K562 (cell line): Measurements from ENCODE around the gene SCFD2. TPM values are rescaled to one million over a fixed set of nuclear protein-coding genes. Genes with fewer than 3 reads are reported as not detected.
A peak's percentile ranks its signal among the peaks of the same experiment; 100 is the strongest.

Experiments used
- ASH1L ChIP-seq: fragments of 450-650 bp; IDR thresholded peaks from 2 replicates; pipeline ENCODE4 v1.6.1; 2018; ENCODE audit warnings: borderline replicate concordance, mild to moderate bottlenecking, low read depth; ENCODE audit not compliant: partially characterized antibody
- CBX2 ChIP-seq: fragments of 200-600 bp; sonication (generic); IDR thresholded peaks from one replicate; pipeline ENCODE4 v1.6.1; 2012; ENCODE audit warnings: mild to moderate bottlenecking, low read length, inconsistent platforms; ENCODE audit not compliant: insufficient read depth, poor library complexity, severe bottlenecking
- CHCHD3 ChIP-seq: fragments of 250-450 bp; sonication (Bioruptor Pico); IDR thresholded peaks from 2 replicates; pipeline ENCODE4 v2.1.2; 2022; ENCODE audit warnings: mild to moderate bottlenecking
- HDAC3 ChIP-seq: fragments of 450-650 bp; IDR thresholded peaks from 2 replicates; pipeline ENCODE4 v1.6.1; 2018; ENCODE audit warnings: borderline replicate concordance, mild to moderate bottlenecking, moderate library complexity; ENCODE audit not compliant: partially characterized antibody
- IFI16 ChIP-seq: fragments of 250-450 bp; sonication (Bioruptor Pico); IDR thresholded peaks from 2 replicates; pipeline ENCODE4 v2.1.2; 2022; ENCODE audit warnings: mild to moderate bottlenecking, inconsistent platforms
- KLF1 ChIP-seq: fragments of 450-650 bp; IDR thresholded peaks from 2 replicates; pipeline ENCODE4 v1.6.1; 2016; ENCODE audit warnings: missing genetic modification characterization, missing compliant biosample characterization
- KLF6 ChIP-seq: fragments of 250-450 bp; sonication (Bioruptor Pico); IDR thresholded peaks from 2 replicates; pipeline ENCODE4 v1.4.0; 2020; ENCODE audit warnings: mild to moderate bottlenecking, moderate library complexity, borderline replicate concordance
- MCM2 ChIP-seq: fragments of 450-650 bp; IDR thresholded peaks from 2 replicates; pipeline ENCODE4 v1.6.1; 2017; ENCODE audit warnings: low read depth, mild to moderate bottlenecking
- NCOA4 ChIP-seq: fragments of 450-650 bp; IDR thresholded peaks from 2 replicates; pipeline ENCODE4 v1.6.1; 2018; ENCODE audit warnings: mild to moderate bottlenecking; ENCODE audit not compliant: partially characterized antibody
- PCBP1 ChIP-seq: fragments of 200-400 bp; formaldehyde crosslinking; IDR thresholded peaks from 2 replicates; pipeline ENCODE4 v1.6.1; 2018; ENCODE audit warnings: mild to moderate bottlenecking, low read depth, low read length; ENCODE audit not compliant: poor library complexity, severe bottlenecking
- PHB2 ChIP-seq: fragments of 450-650 bp; IDR thresholded peaks from 2 replicates; pipeline ENCODE4 v1.6.1; 2017; ENCODE audit warnings: low read depth
- TBP ChIP-seq: optimal IDR thresholded peaks from 2 replicates; pipeline ENCODE3; 2011; ENCODE audit warnings: low read depth, low read length, improper control_type of control experiment
- ZNF175 ChIP-seq: fragments of 200-800 bp; sonication (Bioruptor generic); IDR thresholded peaks from 2 replicates; pipeline ENCODE4 v1.6.1; 2016; ENCODE audit warnings: low read depth, mild to moderate bottlenecking, missing genetic modification characterization, missing compliant biosample characterization
- ZNF778 ChIP-seq: fragments of 450-650 bp; formaldehyde crosslinking; IDR thresholded peaks from 2 replicates; pipeline ENCODE4 v1.4.0; 2020; ENCODE audit warnings: mild to moderate bottlenecking, moderate library complexity
- polyA plus RNA-seq, 8 experiments: library from polyadenylated mRNA; depleted of rRNA in 4 of 8; stranded (reverse) in 5 of 8; unstranded in 3 of 8; fragments of >200 nt; fragmentation: Nextera tagmentation in 2 of 8; fragmentation: Illumina TruSeq in 1 of 8; extraction: Ambion mirVana in 2 of 8; extraction: Trizol in 1 of 8; gene quantifications; 2 replicates each; pipeline versions ENCODE4 v1.2.1 to v1.2.3, GENCODE V29; 2011 to 2014; ENCODE audit warnings: inconsistent platforms in 1 of 8, missing spikeins in 1 of 8
- total RNA-seq, 7 experiments: library from RNA; depleted of rRNA in 6 of 7; stranded (reverse); fragments of >200 nt in 6 of 7; fragmentation: Illumina TruSeq in 2 of 7; extraction: Trizol in 2 of 7; gene quantifications; 2 replicates each; pipeline versions ENCODE4 v1.2.1 to v1.2.3, GENCODE V29; 2011 to 2021; ENCODE audit warnings: low replicate concordance in 1 of 7
- TF ChIP-seq, protein P1 (sequence below): fragments of 250-450 bp; sonication (Bioruptor Pico); IDR thresholded peaks from 2 replicates; pipeline ENCODE4 v1.4.0; 2020; ENCODE audit warnings: mild to moderate bottlenecking, moderate library complexity
- TF ChIP-seq, protein P2 (sequence below): fragments of 250-450 bp; sonication (Bioruptor Pico); IDR thresholded peaks from 2 replicates; pipeline ENCODE4 v1.8.0; 2022; ENCODE audit warnings: moderate library complexity, mild to moderate bottlenecking, inconsistent platforms
- TF ChIP-seq, protein P3 (sequence below): fragments of 450-650 bp; IDR thresholded peaks from 2 replicates; pipeline ENCODE4 v1.6.1; 2018; ENCODE audit warnings: mild to moderate bottlenecking, low read depth; ENCODE audit not compliant: partially characterized antibody

The SCFD2 gene
- total and polyA plus RNA-seq, 9 of the 15 experiments (the other 6 are each of a cell fraction or from before 2014, with no cell fraction given): 5.7 to 30.3 (median 22.8) TPM

DNA sequence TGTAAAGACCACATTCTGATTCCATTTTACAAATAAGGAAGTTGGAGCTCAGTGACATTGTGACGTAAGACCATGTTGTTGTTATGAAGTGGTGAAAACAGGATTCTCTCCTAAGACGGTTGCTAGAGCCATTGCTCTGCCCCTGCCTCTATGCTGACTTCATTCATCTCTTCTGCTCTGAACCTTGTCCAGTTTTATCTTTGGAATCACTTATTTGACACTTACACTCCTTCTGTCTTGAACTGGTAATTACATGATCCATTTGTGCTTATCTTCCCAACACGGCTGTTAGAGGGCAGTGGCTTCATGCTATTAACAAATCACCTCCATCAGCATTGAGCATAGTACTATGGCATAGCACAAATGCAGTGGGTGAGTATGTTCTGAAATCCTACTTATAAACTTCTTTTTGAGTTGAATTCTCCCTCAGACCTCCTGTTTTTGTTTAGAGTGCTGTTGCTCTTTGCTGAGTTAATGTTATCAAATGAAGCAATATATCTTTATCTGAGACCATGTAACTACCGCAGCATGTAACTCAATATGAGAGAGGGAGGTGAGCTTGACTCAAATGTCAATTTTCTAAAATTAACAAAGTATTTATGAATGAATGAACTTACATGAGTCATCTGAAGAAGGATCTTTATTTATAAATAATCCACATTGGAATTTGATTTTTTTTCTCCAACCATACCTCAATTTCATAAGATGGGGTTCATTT lies 326.0 kb downstream of the SCFD2 start (continued):
- TF ChIP-seq CHCHD3 (CRISPR knock-in tag) (no peak), PCBP1 (no peak), ZNF175 (CRISPR knock-in tag) (0 out of 2 replicates have a peak, but pooled peaks have one; percentile 45), ASH1L (no peak), CBX2 (no peak), TBP (no peak), PHB2 (no peak), KLF1 (tag) (no peak), MCM2 (no peak), HDAC3 (no peak), IFI16 (no peak), KLF6 (CRISPR knock-in tag) (no peak), NCOA4 (no peak), ZNF778 (CRISPR knock-in tag) (no peak)
- TF ChIP-seq, protein P1, sequence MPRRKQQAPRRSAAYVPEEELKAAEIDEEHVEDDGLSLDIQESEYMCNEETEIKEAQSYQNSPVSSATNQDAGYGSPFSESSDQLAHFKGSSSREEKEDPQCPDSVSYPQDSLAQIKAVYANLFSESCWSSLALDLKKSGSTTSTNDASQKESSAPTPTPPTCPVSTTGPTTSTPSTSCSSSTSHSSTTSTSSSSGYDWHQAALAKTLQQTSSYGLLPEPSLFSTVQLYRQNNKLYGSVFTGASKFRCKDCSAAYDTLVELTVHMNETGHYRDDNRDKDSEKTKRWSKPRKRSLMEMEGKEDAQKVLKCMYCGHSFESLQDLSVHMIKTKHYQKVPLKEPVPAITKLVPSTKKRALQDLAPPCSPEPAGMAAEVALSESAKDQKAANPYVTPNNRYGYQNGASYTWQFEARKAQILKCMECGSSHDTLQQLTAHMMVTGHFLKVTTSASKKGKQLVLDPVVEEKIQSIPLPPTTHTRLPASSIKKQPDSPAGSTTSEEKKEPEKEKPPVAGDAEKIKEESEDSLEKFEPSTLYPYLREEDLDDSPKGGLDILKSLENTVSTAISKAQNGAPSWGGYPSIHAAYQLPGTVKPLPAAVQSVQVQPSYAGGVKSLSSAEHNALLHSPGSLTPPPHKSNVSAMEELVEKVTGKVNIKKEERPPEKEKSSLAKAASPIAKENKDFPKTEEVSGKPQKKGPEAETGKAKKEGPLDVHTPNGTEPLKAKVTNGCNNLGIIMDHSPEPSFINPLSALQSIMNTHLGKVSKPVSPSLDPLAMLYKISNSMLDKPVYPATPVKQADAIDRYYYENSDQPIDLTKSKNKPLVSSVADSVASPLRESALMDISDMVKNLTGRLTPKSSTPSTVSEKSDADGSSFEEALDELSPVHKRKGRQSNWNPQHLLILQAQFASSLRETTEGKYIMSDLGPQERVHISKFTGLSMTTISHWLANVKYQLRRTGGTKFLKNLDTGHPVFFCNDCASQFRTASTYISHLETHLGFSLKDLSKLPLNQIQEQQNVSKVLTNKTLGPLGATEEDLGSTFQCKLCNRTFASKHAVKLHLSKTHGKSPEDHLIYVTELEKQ (CRISPR knock-in tag): no peak
- TF ChIP-seq, protein P2, sequence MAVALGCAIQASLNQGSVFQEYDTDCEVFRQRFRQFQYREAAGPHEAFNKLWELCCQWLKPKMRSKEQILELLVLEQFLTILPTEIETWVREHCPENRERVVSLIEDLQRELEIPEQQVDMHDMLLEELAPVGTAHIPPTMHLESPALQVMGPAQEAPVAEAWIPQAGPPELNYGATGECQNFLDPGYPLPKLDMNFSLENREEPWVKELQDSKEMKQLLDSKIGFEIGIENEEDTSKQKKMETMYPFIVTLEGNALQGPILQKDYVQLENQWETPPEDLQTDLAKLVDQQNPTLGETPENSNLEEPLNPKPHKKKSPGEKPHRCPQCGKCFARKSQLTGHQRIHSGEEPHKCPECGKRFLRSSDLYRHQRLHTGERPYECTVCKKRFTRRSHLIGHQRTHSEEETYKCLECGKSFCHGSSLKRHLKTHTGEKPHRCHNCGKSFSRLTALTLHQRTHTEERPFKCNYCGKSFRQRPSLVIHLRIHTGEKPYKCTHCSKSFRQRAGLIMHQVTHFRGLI (CRISPR knock-in tag): no peak
- TF ChIP-seq, protein P3, sequence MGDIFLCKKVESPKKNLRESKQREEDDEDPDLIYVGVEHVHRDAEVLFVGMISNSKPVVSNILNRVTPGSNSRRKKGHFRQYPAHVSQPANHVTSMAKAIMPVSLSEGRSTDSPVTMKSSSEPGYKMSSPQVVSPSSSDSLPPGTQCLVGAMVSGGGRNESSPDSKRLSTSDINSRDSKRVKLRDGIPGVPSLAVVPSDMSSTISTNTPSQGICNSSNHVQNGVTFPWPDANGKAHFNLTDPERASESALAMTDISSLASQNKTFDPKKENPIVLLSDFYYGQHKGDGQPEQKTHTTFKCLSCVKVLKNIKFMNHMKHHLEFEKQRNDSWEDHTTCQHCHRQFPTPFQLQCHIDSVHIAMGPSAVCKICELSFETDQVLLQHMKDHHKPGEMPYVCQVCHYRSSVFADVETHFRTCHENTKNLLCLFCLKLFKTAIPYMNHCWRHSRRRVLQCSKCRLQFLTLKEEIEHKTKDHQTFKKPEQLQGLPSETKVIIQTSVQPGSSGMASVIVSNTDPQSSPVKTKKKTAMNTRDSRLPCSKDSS: no peak
